HepG2 (cell line): ENCODE results near the gene SMARCB1. TPM values are rescaled to one million over a fixed set of nuclear protein-coding genes. Genes with fewer than 3 reads are reported as not detected.
A peak's percentile ranks its signal among the peaks of the same experiment; 100 is the strongest.

Source experiments
- ATF7-NPFF ChIP-seq: sonication (generic); formaldehyde crosslinking; IDR thresholded peaks from 2 replicates; pipeline ENCODE4 v1.8.1; 2023; ENCODE audit warnings: mild to moderate bottlenecking, low read depth, missing genetic modification reagents, moderate library complexity
- CBFB ChIP-seq: sonication (generic); formaldehyde crosslinking; IDR thresholded peaks from 2 replicates; pipeline ENCODE4 v1.4.0; 2020; ENCODE audit warnings: missing genetic modification reagents
- CENPT ChIP-seq: sonication (generic); formaldehyde crosslinking; IDR thresholded peaks from 2 replicates; pipeline ENCODE4 v1.8.0; 2022; ENCODE audit warnings: low read depth, mild to moderate bottlenecking, moderate library complexity, missing genetic modification reagents
- DNMT3B ChIP-seq: conservative IDR thresholded peaks from 2 replicates; pipeline ENCODE4 v1.6.1; 2016; ENCODE audit warnings: missing biosample characterization, control low read depth
- ESRRA ChIP-seq: sonication (generic); formaldehyde crosslinking; IDR thresholded peaks from 2 replicates; pipeline ENCODE4 v1.5.1; 2020; ENCODE audit warnings: mild to moderate bottlenecking, low read depth, missing genetic modification reagents
- GFI1 ChIP-seq: sonication (generic); formaldehyde crosslinking; IDR thresholded peaks from 2 replicates; pipeline ENCODE4 v1.5.0; 2020; ENCODE audit warnings: missing genetic modification reagents, mild to moderate bottlenecking, borderline replicate concordance
- KAT2B ChIP-seq: fragments of 150-350 bp; IDR thresholded peaks from 2 replicates; pipeline ENCODE4 v1.6.1; 2014; ENCODE audit warnings: low read depth, low read length, borderline replicate concordance
- KLF15 ChIP-seq: sonication (generic); formaldehyde crosslinking; IDR thresholded peaks from 2 replicates; pipeline ENCODE4 v1.8.1; 2023; ENCODE audit warnings: borderline replicate concordance, mild to moderate bottlenecking, inconsistent platforms, missing genetic modification reagents, mixed read lengths
- KLF16 ChIP-seq, 2 experiments: sonication (generic) in 1 of 2; formaldehyde crosslinking in 1 of 2; IDR thresholded peaks; 2 replicates each; pipeline versions ENCODE4 v1.6.1 to v1.8.0; 2016 to 2023; ENCODE audit warnings: missing genetic modification reagents in 2 of 2, missing compliant biosample characterization in 1 of 2
- MTA1 ChIP-seq: sonication (generic); formaldehyde crosslinking; IDR thresholded peaks from 2 replicates; pipeline ENCODE4 v1.4.0; 2020; ENCODE audit warnings: missing genetic modification reagents, mild to moderate bottlenecking, borderline replicate concordance
- NCOA2 ChIP-seq: sonication (generic); formaldehyde crosslinking; IDR thresholded peaks from 2 replicates; pipeline ENCODE4 v1.8.0; 2022; ENCODE audit warnings: inconsistent platforms
- NR3C1 ChIP-seq: sonication (generic); formaldehyde crosslinking; IDR thresholded peaks from 2 replicates; pipeline ENCODE4 v1.4.0; 2020; ENCODE audit warnings: missing genetic modification reagents
- SMARCC2 ChIP-seq: fragments of 450-650 bp; IDR thresholded peaks from 2 replicates; pipeline ENCODE4 v1.6.1; 2017; ENCODE audit warnings: antibody characterized with exemption, mild to moderate bottlenecking
- SNAI1 ChIP-seq: sonication (generic); formaldehyde crosslinking; IDR thresholded peaks from 2 replicates; pipeline ENCODE4 v1.5.0; 2020; ENCODE audit warnings: mild to moderate bottlenecking, missing genetic modification reagents, borderline replicate concordance
- SOX6 ChIP-seq, 2 experiments: fragments of 450-650 bp in 1 of 2; sonication (generic) in 1 of 2; formaldehyde crosslinking in 1 of 2; IDR thresholded peaks; 2 replicates each; pipeline versions ENCODE4 v1.4.0 to v1.6.1; 2017 to 2020; ENCODE audit warnings: antibody characterized with exemption in 1 of 2, mild to moderate bottlenecking in 1 of 2, missing genetic modification reagents in 1 of 2
- SRSF4 ChIP-seq: fragments of 200-400 bp; formaldehyde crosslinking; IDR thresholded peaks from one replicate; pipeline ENCODE4 v1.6.1; 2018; ENCODE audit warnings: mild to moderate bottlenecking, low read depth, low read length, moderate library complexity; ENCODE audit not compliant: poor library complexity, severe bottlenecking
- THAP9 ChIP-seq: sonication (generic); formaldehyde crosslinking; IDR thresholded peaks from 2 replicates; pipeline ENCODE4; 2020; ENCODE audit warnings: missing genetic modification reagents, mild to moderate bottlenecking, borderline replicate concordance
- THYN1 ChIP-seq: sonication (generic); formaldehyde crosslinking; IDR thresholded peaks from 2 replicates; pipeline ENCODE4 v1.8.1; 2023; ENCODE audit warnings: low read depth, mild to moderate bottlenecking, moderate library complexity, missing genetic modification reagents, borderline replicate concordance
- ZFY ChIP-seq: sonication (generic); formaldehyde crosslinking; IDR thresholded peaks from 2 replicates; pipeline ENCODE4 v1.4.0; 2020; ENCODE audit warnings: missing genetic modification reagents
- ZNF235 ChIP-seq: sonication (generic); formaldehyde crosslinking; IDR thresholded peaks from 2 replicates; pipeline ENCODE4 v1.8.1; 2023; ENCODE audit warnings: mild to moderate bottlenecking, missing genetic modification reagents, borderline replicate concordance
- ZNF614 ChIP-seq: IDR thresholded peaks from 2 replicates; pipeline ENCODE4 v1.6.1; 2018; ENCODE audit warnings: missing biosample characterization, missing genetic modification reagents, inconsistent platforms, borderline replicate concordance
- polyA plus RNA-seq, 8 experiments: library from polyadenylated mRNA; depleted of rRNA in 3 of 8; stranded (reverse) in 7 of 8; unstranded in 1 of 8; fragments of >200 nt; fragmentation: Illumina TruSeq in 4 of 8; extraction: Trizol in 4 of 8; gene quantifications; 2 replicates each; pipeline versions ENCODE4 v1.2.1 to v1.2.3, GENCODE V29; 2011 to 2016; ENCODE audit warnings: low read depth in 4 of 8, missing spikeins in 1 of 8, mixed read lengths in 1 of 8; ENCODE audit not compliant: insufficient read depth in 1 of 8
- total RNA-seq, 5 experiments: library from RNA; depleted of rRNA; stranded (reverse); fragments of >200 nt; fragmentation: Illumina TruSeq; extraction: Trizol; gene quantifications; 2 replicates each; pipeline ENCODE4 v1.2.3, GENCODE V29; 2016; ENCODE audit warnings: low read depth in 1 of 5
- TF ChIP-seq, protein P1 (sequence below): sonication (generic); formaldehyde crosslinking; IDR thresholded peaks from 2 replicates; pipeline ENCODE4 v1.5.1; 2020; ENCODE audit warnings: mild to moderate bottlenecking, missing genetic modification reagents, borderline replicate concordance
- TF ChIP-seq, protein P2 (sequence below): IDR thresholded peaks from 2 replicates; pipeline ENCODE4 v1.6.1; 2012; ENCODE audit warnings: inconsistent platforms

The SMARCB1 gene
- total and polyA plus RNA-seq, 2 of the 13 experiments (the other 11 are each of a cell fraction or from before 2014, with no cell fraction given) = 74.0 to 166 TPM

DNA sequence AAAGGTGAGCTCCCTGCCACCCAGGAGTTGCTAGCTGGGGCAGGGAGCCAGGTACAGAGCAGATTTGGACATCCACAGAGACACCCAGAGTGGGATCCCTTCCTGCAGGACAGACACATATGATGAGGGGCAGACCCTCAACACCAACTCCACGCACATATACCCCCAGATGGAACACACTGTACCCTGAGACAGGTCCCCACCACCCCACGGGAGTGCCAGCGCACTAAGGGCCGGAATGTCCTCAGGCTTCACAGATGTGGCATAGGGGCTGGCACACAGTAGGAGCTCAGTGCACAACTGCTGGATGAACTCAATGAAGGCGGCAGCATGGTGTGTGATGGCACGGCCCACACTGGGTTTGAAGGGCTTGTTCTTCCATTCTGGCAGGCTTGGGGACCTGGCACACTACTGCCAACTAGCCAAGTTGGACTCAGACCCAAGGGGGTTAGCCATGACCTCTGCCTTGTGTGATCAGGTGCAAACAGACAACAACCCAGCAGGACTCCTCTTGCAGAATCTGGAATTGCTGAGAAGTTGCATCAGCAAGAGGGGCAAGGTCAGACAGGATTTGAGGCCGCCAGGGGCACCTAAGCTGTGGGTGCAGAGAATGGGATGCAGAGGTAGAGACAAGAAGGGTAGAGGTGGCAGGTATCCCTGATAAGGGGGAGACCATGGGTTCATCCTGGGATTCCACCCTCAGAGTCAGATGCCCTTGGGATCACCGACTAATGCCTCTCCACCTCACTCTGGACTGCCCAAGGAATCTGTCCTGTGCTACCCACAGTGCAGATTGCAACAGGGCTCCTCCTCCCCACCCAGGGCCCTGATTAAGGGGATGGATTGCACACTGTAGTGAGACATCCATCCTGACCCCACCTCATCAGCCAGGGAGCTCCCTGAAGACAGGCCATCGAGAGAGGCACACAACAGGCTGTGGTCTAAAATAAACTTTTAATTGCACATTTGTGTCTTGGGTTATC, 21.6 kb upstream of the SMARCB1 start (continued):
- no peak for TF ChIP-seq THAP9 (CRISPR knock-in tag)
- TF ChIP-seq NR3C1 (CRISPR knock-in tag) = no peak
- TF ChIP-seq MTA1 = 0 out of 2 replicates have a peak, but pooled peaks have one; percentile 24
- TF ChIP-seq KLF15 (CRISPR knock-in tag) = no peak
- no peak for TF ChIP-seq DNMT3B
- TF ChIP-seq ESRRA (CRISPR knock-in tag) = no peak
- TF ChIP-seq ZFY = no peak
- TF ChIP-seq KAT2B = no peak
- no peak for TF ChIP-seq SRSF4
- no peak for TF ChIP-seq CBFB
- no peak for TF ChIP-seq GFI1 (CRISPR knock-in tag)
- TF ChIP-seq ZNF614 (CRISPR knock-in tag) = no peak
- TF ChIP-seq CENPT = no peak
- TF ChIP-seq ZNF235 (CRISPR knock-in tag) = no peak
- no peak for TF ChIP-seq SMARCC2
- no peak for TF ChIP-seq SNAI1 (CRISPR knock-in tag)
- TF ChIP-seq, protein P1, sequence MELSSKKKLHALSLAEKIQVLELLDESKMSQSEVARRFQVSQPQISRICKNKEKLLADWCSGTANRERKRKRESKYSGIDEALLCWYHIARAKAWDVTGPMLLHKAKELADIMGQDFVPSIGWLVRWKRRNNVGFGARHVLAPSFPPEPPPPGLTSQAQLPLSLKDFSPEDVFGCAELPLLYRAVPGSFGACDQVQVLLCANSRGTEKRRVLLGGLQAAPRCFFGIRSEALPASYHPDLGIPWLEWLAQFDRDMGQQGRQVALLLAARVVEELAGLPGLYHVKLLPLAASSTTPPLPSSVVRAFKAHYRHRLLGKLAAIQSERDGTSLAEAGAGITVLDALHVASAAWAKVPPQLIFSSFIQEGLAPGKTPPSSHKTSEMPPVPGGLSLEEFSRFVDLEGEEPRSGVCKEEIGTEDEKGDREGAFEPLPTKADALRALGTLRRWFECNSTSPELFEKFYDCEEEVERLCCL (CRISPR knock-in tag) = no peak
- TF ChIP-seq, protein P2, sequence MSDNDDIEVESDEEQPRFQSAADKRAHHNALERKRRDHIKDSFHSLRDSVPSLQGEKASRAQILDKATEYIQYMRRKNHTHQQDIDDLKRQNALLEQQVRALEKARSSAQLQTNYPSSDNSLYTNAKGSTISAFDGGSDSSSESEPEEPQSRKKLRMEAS = no peak
- peak in 1 of 2 experiments; percentile 76; a peak in 2 of 4 replicates for TF ChIP-seq KLF16 (CRISPR knock-in tag; IDR thresholded peaks at IDR 0.05)
- TF ChIP-seq NCOA2 = peak; percentile 72
- TF ChIP-seq THYN1 (CRISPR knock-in tag) = no peak
- no peak for TF ChIP-seq SOX6 (IDR thresholded peaks at IDR 0.05)
- peak; percentile 66 for TF ChIP-seq SOX6 (CRISPR knock-in tag; IDR thresholded peaks at IDR 0.05)
- TF ChIP-seq ATF7-NPFF (CRISPR knock-in tag) = no peak
